Liver (tissue), 3 donors: ENCODE data around the gene CCPG1.

Experiments used
- ATF3 ChIP-seq: IDR thresholded peaks from 2 replicates; pipeline ENCODE4 v1.6.1; 2016; ENCODE audit warnings: antibody characterized with exemption
- CTCF ChIP-seq: fragments of 150-350 bp; IDR thresholded peaks from 2 replicates; pipeline ENCODE4 v1.5.1; 2017; ENCODE audit warnings: improper control_type of control experiment, low read depth, low read length; ENCODE audit not compliant: missing input control
- EGR1 ChIP-seq, 2 donors: IDR thresholded peaks; 2 replicates each; pipeline ENCODE4 v1.6.1; 2016 to 2018; ENCODE audit warnings: antibody characterized with exemption in 2 of 2, low read depth in 2 of 2
- FOXA1 ChIP-seq: IDR thresholded peaks from 2 replicates; pipeline ENCODE4 v1.6.1; 2016; ENCODE audit warnings: antibody characterized with exemption
- GABPA ChIP-seq, 2 donors: IDR thresholded peaks in 1 of 2; conservative IDR thresholded peaks in 1 of 2; 2 replicates each; pipeline ENCODE4 v1.6.1; 2016; ENCODE audit warnings: antibody characterized with exemption in 2 of 2, mild to moderate bottlenecking in 1 of 2, moderate library complexity in 1 of 2
- JUND ChIP-seq, 2 donors: IDR thresholded peaks; 2 replicates each; pipeline ENCODE4 v1.6.1; 2016; ENCODE audit warnings: antibody characterized with exemption in 2 of 2
- MAX ChIP-seq: IDR thresholded peaks from 2 replicates; pipeline ENCODE4 v1.6.1; 2016; ENCODE audit warnings: antibody characterized with exemption
- NR2F2 ChIP-seq: IDR thresholded peaks from 2 replicates; pipeline ENCODE4 v1.6.1; 2016; ENCODE audit warnings: antibody characterized with exemption
- REST ChIP-seq: IDR thresholded peaks from 2 replicates; pipeline ENCODE4 v1.6.1; 2016; ENCODE audit warnings: antibody characterized with exemption, mild to moderate bottlenecking
- SP1 ChIP-seq: IDR thresholded peaks from 2 replicates; pipeline ENCODE4 v1.6.1; 2018; ENCODE audit warnings: antibody characterized with exemption, mild to moderate bottlenecking
- TAF1 ChIP-seq: conservative IDR thresholded peaks from 2 replicates; pipeline ENCODE4 v1.6.1; 2016; ENCODE audit warnings: antibody characterized with exemption, mild to moderate bottlenecking
- YY1 ChIP-seq: IDR thresholded peaks from 2 replicates; pipeline ENCODE4 v1.6.1; 2016; ENCODE audit warnings: antibody characterized with exemption, mild to moderate bottlenecking
- donor health status: healthy.
- donor health status: healthy.

- no peak for TF ChIP-seq MAX
- no peak for TF ChIP-seq CTCF
- TF ChIP-seq TAF1 = no peak
- TF ChIP-seq EGR1 (IDR thresholded peaks at IDR 0.05; ENCODE audit: low read depth in 2 of 2) = no peak
- TF ChIP-seq GABPA (IDR thresholded peaks at IDR 0.05 in 1 of 2, conservative IDR thresholded peaks at IDR 0.05 in 1 of 2) = no peak
- TF ChIP-seq REST = no peak
- no peak for TF ChIP-seq NR2F2
- TF ChIP-seq JUND (IDR thresholded peaks at IDR 0.05) = no peak
- TF ChIP-seq FOXA1 = no peak
- TF ChIP-seq SP1 = no peak
- no peak for TF ChIP-seq ATF3
- no peak for TF ChIP-seq YY1
Measured at GRCh38 chr15:55379095-55379494, 29.1 kb downstream of the CCPG1 start.
